ENCODE results near the gene GPC6.

- no peak for TF ChIP-seq CTCF (IDR thresholded peaks at IDR 0.05)
- no peak for TF ChIP-seq POLR2AphosphoS5 (IDR thresholded peaks at IDR 0.05)
These were observed 119.2 kb downstream of the GPC6 start for GRCh38 chr13:93345770-93346169.
